Activated CD8-positive, alpha-beta T cell treated with anti-CD3 and anti-CD28 coated beads, Interleukin-2, amount 10 ng/mL, durations not matched to agents 7 days and 5 days (primary cell): ENCODE measurements around the gene PPP2R2B. TPM values are rescaled to one million over a fixed set of nuclear protein-coding genes. Genes with fewer than 3 reads are reported as not detected.

Source experiments
- ATAC-seq: fragments of 150-1000 bp; cut with Tn5 transposase; one replicate; pipeline ENCODE4 v1.10.0; 2021; ENCODE audit warnings: moderate library complexity
- CTCF ChIA-PET: fragments of 350-600 bp; sonication (Branson Sonifier 250); formaldehyde crosslinking; loops from one replicate; lab custom pipeline; 2021; ENCODE audit warnings: antibody characterized with exemption; lab: Charles Lee
- POLR2A ChIA-PET: fragments of 350-600 bp; sonication (Branson Sonifier 250); formaldehyde crosslinking; loops from one replicate; lab custom pipeline; 2021; ENCODE audit warnings: antibody characterized with exemption; lab: Charles Lee
- DNase-seq: peaks from one replicate; pipeline ENCODE4 v3.0.0-alpha.2; 2020
- H3K27ac Mint-ChIP-seq: one replicate; pipeline ENCODE4 v1.8.0; 2021; ENCODE audit warnings: mild to moderate bottlenecking, mixed read lengths
- H3K27me3 Mint-ChIP-seq: one replicate; pipeline ENCODE4 v1.8.0; 2021; ENCODE audit warnings: low read depth, mixed read lengths
- H3K36me3 Mint-ChIP-seq: one replicate; pipeline ENCODE4 v1.8.0; 2021; ENCODE audit warnings: low read depth, mixed read lengths
- H3K4me1 Mint-ChIP-seq: one replicate; pipeline ENCODE4 v1.8.0; 2021; ENCODE audit warnings: low read depth, mixed read lengths
- H3K4me3 Mint-ChIP-seq: one replicate; pipeline ENCODE4 v1.8.0; 2021; ENCODE audit warnings: mild to moderate bottlenecking, mixed read lengths
- H3K9me3 Mint-ChIP-seq: one replicate; pipeline ENCODE4 v1.8.0; 2022; ENCODE audit warnings: mixed read lengths; ENCODE audit not compliant: insufficient read depth
- total RNA-seq, 2 experiments: library from RNA; stranded (reverse); gene quantifications; one replicate each; pipeline ENCODE4 v1.2.3, GENCODE V29; 2021

PPP2R2B gene
- total RNA-seq, 2 experiments from 2014 or later: 2.0 to 3.0 TPM

DNA sequence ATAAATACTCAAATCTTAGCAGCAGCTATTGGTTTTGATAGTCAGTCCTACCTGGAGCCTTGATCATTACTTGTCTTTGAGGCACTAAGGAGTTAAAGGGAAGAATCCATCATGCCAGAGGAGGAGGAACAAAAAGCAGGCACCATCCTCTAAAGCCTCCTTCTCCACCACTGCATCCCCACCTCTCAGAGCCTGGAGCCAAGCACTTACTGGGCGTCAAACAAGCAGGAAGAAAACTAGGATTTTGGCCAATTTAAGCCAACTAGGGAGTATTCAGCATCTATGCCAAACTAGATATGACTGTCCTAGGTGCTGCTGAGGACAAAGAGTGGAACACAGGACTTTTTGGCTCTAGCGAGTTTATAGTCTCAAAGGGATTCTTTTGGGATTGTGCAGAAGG is 152.5 kb downstream of the PPP2R2B start:
- Mint-ChIP-seq H3K27ac (no peak overlapping the region), H3K9me3 (peaks cover 15% of the 10 kb centered on the region), H3K27me3 (peaks cover 2% of the 10 kb centered on the region), H3K4me1 (no peaks in the 10 kb centered on the region), H3K36me3 (peaks cover 9% of the 10 kb centered on the region), H3K4me3 (no peak overlapping the region)
- POLR2A ChIA-PET: no interaction called here
- ATAC-seq (no peak), DNase-seq (no peak)
- CTCF ChIA-PET: no interaction called here

DNA sequence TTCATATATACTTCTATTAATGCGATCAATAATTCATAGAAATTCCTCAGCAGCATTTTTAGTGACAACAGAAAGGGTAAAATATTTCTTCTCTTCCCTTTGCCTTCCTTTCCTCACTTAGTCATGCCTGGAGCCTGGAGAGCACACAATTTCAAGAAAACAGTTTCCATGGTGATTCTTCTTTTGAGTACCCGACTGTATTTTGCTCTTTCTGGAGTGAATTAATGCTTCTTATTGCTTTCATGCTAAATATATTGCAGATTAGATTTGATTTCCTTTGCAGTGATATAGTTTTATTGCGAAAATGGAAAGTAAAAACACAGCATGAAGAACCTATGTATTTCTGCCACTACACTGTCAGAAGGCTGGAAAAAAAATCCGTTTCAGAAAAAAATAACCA is 153.5 kb downstream of the PPP2R2B start:
- CTCF ChIA-PET: no interaction called here

DNA sequence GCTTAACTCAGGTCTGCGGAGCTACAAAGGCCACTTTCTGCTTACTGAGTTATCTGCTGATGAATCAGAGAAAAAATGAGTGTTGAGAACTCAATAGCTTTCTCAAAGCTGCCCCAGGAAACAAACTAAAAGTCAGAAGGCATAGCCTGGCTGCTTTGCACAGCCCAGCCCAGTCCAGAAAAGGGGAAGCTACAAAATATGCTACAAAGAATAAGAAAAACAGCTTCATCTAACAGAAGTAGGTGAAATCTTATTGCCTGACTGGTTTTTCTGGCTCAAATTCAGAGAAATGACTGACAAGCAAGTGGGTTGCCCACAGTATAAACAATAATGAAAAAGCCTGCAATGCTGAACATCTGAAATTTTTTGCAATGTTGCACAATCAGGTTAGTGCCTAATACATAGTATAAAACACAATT is 156.2 kb downstream of the PPP2R2B start:
- H3K27me3 Mint-ChIP-seq: peaks cover 6% of the 10 kb centered on the region
- no peaks in the 10 kb centered on the region for H3K4me1 Mint-ChIP-seq
- no peak for ATAC-seq
- ChIA-PET POLR2A (no interaction called here), CTCF (no interaction called here)
- no peak overlapping the region for H3K4me3 Mint-ChIP-seq
- no peaks in the 10 kb centered on the region for H3K9me3 Mint-ChIP-seq
- H3K36me3 Mint-ChIP-seq: no peaks in the 10 kb centered on the region
- DNase-seq: no peak
- no peak overlapping the region for H3K27ac Mint-ChIP-seq

More for the DNA sequence above, 153.5 kb downstream of the PPP2R2B start:
- POLR2A ChIA-PET: no interaction called here
- Mint-ChIP-seq H3K36me3 (peaks cover 9% of the 10 kb centered on the region), H3K4me1 (no peaks in the 10 kb centered on the region), H3K27ac (no peak overlapping the region), H3K27me3 (peaks cover 2% of the 10 kb centered on the region), H3K4me3 (no peak overlapping the region), H3K9me3 (peaks cover 11% of the 10 kb centered on the region)
- DNase-seq (no peak), ATAC-seq (no peak)

DNA sequence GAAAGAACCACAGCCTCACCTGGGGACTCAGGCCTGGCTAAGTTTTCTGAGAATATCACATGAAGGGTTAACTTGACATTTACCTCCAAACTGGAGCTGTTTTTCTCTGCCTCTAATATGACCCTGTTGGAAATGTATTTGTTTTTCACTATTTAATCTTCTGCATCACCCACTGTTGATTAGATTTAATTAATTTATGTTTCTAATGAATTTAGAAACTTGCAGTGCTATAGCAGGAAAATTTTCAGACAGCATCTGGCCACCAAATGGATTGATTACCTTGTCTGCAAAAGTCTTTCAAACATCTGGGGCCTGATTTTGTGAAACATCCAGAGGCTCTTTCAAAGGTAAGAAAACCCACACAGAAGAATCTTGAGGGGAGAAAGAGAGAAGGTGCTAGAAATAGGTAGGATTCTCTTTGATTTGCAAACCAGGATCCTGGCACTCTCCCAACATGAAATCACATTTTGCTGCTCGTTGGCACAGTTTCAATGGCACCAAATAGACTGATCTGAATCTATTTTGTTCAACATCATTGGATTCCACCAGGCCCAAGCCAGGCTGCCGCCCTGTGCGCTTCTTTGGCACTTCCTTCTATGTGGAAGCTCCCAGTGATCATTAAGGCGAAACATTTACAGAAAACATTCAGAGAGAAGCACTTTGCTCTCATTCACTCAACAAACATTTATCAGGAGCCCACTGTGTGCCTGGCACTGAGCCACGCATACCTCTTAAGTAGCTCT is 157.3 kb downstream of the PPP2R2B start:
- no peak for ATAC-seq
- H3K36me3 Mint-ChIP-seq: no peaks in the 10 kb centered on the region
- H3K9me3 Mint-ChIP-seq: no peaks in the 10 kb centered on the region
- no peak overlapping the region for H3K27ac Mint-ChIP-seq
- ChIA-PET POLR2A (no interaction called here), CTCF (interaction anchor here (0.5 kb wide), 1 partner anchor 875 kb away, joined by 3 read pairs; no protein-coding TSS in a partner anchor)
- H3K4me3 Mint-ChIP-seq: no peak overlapping the region
- no peak for DNase-seq
- no peaks in the 10 kb centered on the region for H3K4me1 Mint-ChIP-seq
- H3K27me3 Mint-ChIP-seq: peaks cover 9% of the 10 kb centered on the region

DNA sequence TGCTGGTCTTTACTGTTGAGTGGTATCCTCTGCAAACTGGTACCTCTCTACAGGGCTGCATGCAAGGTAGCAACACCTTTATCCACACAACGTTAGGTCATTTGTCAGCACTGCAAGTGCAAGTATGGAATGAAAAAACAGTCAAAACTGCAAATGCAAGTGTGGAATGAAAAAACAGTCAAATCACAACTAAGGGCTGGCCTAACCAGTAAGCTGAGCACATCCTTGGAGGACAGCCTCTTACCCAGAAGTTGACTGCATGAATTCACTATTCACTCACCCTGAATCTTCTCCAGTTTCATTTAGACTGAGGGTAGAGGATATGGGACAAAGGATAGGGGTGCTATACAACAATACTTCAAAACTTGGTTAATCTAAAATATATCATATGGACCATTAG is 158.4 kb downstream of the PPP2R2B start:
- Mint-ChIP-seq H3K36me3 (no peaks in the 10 kb centered on the region), H3K4me1 (no peaks in the 10 kb centered on the region), H3K27me3 (peaks cover 9% of the 10 kb centered on the region), H3K9me3 (no peaks in the 10 kb centered on the region), H3K4me3 (no peak overlapping the region), H3K27ac (no peak overlapping the region)
- CTCF ChIA-PET: interaction anchor here (1.2 kb wide), 1 partner anchor 246 kb away, joined by 3 read pairs; no protein-coding TSS in a partner anchor
- POLR2A ChIA-PET: no interaction called here
- DNase-seq: no peak
- ATAC-seq: no peak

DNA sequence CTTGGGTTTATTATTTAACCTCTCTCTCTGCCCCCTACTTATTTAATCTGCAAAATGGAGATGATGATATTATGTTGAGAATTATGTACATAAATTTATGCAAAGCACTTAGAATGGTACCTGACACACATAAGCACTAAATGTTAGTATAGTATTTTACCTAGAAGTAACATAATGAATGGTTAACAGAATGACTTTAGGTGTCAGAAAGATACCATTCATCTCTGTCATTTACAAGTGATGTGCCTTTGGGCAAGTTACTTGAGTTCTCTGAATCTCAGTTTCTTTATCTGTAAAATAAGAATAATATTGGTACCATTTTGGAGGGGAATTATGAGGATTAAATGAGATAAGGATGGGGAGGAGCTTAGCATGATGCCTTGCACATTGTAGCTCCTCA is 159.4 kb downstream of the PPP2R2B start:
- Mint-ChIP-seq H3K4me3 (no peak overlapping the region), H3K9me3 (no peaks in the 10 kb centered on the region), H3K27me3 (peaks cover 7% of the 10 kb centered on the region), H3K27ac (no peak overlapping the region), H3K36me3 (no peaks in the 10 kb centered on the region), H3K4me1 (no peaks in the 10 kb centered on the region)
- ATAC-seq (no peak), DNase-seq (no peak)
- ChIA-PET POLR2A (no interaction called here), CTCF (interaction anchor here (1.0 to 1.2 kb wide), 2 partner anchors 13 to 247 kb away, joined by 3 read pairs; no protein-coding TSS in a partner anchor)

DNA sequence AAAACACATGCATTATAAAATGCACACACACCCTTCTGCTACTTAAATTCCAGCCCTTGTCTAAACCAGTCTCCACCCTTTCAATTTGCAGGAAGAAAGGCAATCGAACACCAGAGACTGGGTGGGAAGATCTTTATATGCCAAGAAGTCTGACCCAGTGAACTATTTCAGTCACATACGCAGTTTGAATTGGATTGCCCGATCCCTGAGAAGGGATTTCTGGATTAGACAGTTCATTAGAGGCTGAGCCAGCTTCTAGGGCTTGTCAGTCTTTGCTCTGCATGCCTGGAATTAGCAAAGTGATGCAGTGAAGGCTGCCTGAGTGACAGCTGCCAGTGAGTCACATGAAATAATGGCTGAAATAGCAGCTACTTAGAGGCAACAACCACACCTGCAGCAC is 159.9 kb downstream of the PPP2R2B start:
- Mint-ChIP-seq H3K9me3 (no peaks in the 10 kb centered on the region), H3K36me3 (no peaks in the 10 kb centered on the region), H3K27me3 (peaks cover 7% of the 10 kb centered on the region), H3K27ac (no peak overlapping the region), H3K4me3 (no peak overlapping the region), H3K4me1 (no peaks in the 10 kb centered on the region)
- ATAC-seq: no peak
- ChIA-PET CTCF (no interaction called here), POLR2A (no interaction called here)
- no peak for DNase-seq

DNA sequence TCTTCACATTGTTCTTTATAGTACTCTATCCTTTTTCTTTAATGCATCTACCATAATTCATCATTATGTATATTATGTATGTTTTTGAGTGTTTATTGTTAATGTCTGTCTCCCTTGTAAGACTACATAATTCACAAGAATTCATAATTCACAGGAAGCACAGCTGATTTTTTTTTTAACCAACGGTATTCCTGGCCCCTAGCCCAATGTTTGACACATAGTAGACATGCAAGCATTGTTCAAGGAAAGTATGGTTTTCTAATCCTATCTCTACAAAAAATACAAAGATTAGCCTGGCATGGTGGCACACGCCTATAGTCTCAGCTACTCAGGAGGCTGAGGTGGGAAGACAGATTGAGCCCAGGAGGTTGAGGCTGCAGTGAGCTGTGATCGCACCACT is 160.6 kb downstream of the PPP2R2B start:
- POLR2A ChIA-PET: no interaction called here
- CTCF ChIA-PET: no interaction called here
- H3K4me3 Mint-ChIP-seq: no peak overlapping the region
- H3K27me3 Mint-ChIP-seq: peaks cover 7% of the 10 kb centered on the region
- no peaks in the 10 kb centered on the region for H3K4me1 Mint-ChIP-seq
- ATAC-seq (no peak), DNase-seq (no peak)
- H3K27ac Mint-ChIP-seq: no peak overlapping the region
- H3K9me3 Mint-ChIP-seq: no peaks in the 10 kb centered on the region
- no peaks in the 10 kb centered on the region for H3K36me3 Mint-ChIP-seq

DNA sequence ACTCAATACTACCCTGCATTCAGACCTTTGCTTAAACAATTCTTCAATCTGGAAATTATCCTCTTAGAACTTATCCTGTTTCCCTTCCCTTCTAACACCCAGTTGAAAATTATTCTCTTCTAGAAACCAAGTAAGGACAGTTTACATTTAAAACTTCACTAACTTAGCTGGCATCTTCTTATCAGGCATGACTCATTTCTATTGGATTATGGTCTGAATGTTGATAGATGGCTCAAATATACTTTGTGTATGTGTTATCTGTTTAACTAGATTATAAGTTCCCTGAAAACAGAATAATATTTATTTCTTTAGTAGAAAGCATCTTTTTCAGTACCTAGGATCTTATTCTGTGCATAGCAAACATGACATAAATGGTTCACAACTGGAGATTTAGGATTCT is 161.9 kb downstream of the PPP2R2B start:
- Mint-ChIP-seq H3K9me3 (no peaks in the 10 kb centered on the region), H3K27me3 (peaks cover 7% of the 10 kb centered on the region), H3K4me1 (no peaks in the 10 kb centered on the region), H3K4me3 (no peak overlapping the region), H3K27ac (no peak overlapping the region), H3K36me3 (no peaks in the 10 kb centered on the region)
- ATAC-seq (no peak), DNase-seq (no peak)
- ChIA-PET CTCF (no interaction called here), POLR2A (no interaction called here)

DNA sequence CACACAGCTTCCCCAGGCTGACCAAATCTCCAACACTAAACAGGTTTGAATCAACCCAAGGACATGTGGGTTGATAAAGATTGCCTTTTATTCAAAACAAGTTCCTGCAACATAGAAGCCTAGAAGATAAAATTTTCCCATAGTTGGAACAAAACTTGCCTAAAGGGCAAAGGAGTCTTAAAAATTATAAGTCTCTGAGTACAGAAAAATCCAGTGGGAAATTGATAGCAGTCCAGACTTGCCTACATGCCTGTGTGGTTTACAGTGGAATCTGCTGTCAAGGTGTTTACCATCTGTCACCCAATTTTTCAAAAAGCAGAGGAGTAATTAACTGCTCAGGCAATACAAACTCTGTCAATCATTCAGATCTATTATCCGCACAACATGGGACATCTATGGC is 168.2 kb downstream of the PPP2R2B start:
- POLR2A ChIA-PET: no interaction called here
- ATAC-seq (no peak), DNase-seq (no peak)
- Mint-ChIP-seq H3K36me3 (no peaks in the 10 kb centered on the region), H3K4me1 (no peaks in the 10 kb centered on the region), H3K27me3 (peaks cover 4% of the 10 kb centered on the region), H3K9me3 (no peaks in the 10 kb centered on the region), H3K4me3 (no peak overlapping the region), H3K27ac (no peak overlapping the region)
- CTCF ChIA-PET: no interaction called here

DNA sequence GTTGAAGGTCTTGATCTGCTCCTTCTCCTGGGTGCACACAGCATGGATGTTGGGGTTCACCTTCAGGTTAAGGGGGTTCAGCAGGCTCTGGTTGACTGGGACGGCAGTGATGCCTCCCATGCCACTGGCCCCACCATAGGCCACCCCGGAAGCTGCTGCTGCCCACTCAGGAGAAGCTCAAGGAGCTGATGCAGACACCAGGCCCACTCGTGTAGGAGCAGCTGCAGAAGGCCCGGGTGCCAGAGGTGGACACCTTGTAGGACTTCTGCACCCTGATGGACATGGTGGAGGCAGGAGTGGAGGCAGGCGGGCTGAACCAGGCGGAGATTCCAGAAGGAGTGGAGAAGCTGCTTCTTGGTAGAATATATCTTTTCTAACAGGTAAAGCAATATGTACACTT is 171.2 kb downstream of the PPP2R2B start:
- DNase-seq: no peak
- Mint-ChIP-seq H3K36me3 (no peaks in the 10 kb centered on the region), H3K9me3 (no peaks in the 10 kb centered on the region), H3K27me3 (peaks cover 4% of the 10 kb centered on the region), H3K4me3 (no peak overlapping the region), H3K4me1 (no peaks in the 10 kb centered on the region), H3K27ac (no peak overlapping the region)
- POLR2A ChIA-PET: no interaction called here
- CTCF ChIA-PET: no interaction called here
- no peak for ATAC-seq

DNA sequence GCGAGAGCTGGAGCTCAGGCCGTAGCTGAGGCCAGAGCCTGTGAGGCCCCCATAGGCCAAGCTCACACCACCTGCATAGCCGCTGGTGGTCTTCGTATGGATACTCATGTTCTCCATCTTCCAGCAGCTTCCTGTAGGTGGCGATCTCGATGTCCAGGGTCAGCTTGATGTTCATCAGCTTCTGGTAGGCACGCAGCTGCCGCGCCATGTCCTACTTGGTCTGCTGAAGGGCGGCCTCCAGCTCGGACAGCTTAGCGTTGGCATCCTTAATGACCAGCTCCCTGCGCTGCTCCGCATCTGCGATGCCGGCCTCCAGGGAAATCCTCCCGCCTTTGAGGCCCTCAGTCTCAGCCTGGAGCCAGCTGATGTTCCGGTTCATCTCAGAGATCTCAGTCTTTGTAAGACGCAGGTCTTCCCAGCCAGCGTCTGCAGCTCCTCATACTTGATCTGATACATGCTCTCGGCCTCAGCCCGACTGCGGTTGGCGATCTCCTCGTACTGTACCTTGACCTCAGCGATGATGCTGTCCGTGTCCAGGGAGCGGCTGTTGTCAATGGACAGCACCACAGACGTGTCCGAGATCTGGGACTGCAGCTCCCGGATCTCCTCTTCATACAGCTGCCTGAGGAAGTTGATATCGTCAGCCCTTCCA is 172.1 kb downstream of the PPP2R2B start:
- Mint-ChIP-seq H3K4me3 (no peak overlapping the region), H3K4me1 (no peaks in the 10 kb centered on the region), H3K27me3 (peaks cover 2% of the 10 kb centered on the region), H3K36me3 (no peaks in the 10 kb centered on the region), H3K9me3 (no peaks in the 10 kb centered on the region), H3K27ac (no peak overlapping the region)
- CTCF ChIA-PET: interaction anchor here (1.6 kb wide), 2 partner anchors 13 to 15 kb away, joined by 3 to 4 read pairs; no protein-coding TSS in a partner anchor
- POLR2A ChIA-PET: no interaction called here
- ATAC-seq: no peak
- DNase-seq: no peak
